GM18519 (cell line): ENCODE results near the gene AMPD3.

ENCODE experiments used
- ATAC-seq: cut with Tn5 transposase; IDR thresholded peaks from one replicate; pipeline ENCODE4 v1.9.1; 2021; ENCODE audit warnings: mild to moderate bottlenecking, moderate library complexity; ENCODE audit not compliant: unreplicated experiment, low FRiP score

Gene AMPD3

GRCh38 chr11:10486161-10486840, 31.2 kb downstream of the AMPD3 start:
- ATAC-seq = no peak

- ATAC-seq = no peak
These were observed 32.1 kb downstream of the AMPD3 start for GRCh38 chr11:10487002-10487647.

DNA sequence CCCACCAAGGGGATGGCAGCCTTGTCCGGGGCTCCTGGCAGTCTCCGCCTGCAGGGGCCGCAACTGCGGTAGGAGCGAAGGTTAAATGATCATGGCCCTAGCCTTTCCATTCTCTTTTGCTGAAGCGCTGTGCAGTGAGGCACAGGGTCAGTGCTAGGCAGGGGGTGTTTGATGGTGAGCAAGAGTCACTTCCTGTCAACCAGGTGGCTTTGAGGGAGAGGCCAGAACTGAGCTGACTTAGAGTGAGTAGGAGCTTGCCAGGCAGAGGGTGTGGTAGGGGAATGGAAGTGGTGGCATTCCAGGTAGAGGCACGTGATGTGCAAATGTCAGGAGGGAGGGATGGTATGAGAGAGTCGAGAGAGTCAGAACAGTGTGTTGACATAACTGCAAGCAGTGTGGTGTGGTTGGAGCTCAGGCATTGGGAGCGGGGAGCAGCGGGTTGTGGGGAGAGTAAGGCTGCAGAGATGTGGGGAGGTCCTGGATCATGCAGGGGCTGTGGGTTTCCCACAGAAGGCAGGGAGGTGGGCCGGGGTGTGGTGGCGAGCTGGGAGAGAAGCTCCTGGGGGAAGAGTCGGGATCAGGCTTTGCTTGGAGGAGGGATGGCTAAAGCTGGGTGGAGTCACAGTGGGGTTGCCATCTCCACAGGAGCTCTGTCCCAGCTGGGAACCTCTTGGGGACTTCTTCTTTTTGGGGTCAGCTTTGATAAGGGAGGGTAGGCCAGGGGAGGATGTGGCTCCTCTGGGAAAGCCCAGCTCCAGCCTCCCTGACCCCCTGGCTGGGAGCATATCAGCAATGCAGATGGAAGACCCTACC, 33.3 kb downstream of the AMPD3 start:
- no peak for ATAC-seq

- ATAC-seq = peak; percentile 48
These were observed 34.0 kb downstream of the AMPD3 start for GRCh38 chr11:10488934-10489691.

- ATAC-seq = no peak
These were observed 35.0 kb downstream of the AMPD3 start for GRCh38 chr11:10490032-10490397.

DNA sequence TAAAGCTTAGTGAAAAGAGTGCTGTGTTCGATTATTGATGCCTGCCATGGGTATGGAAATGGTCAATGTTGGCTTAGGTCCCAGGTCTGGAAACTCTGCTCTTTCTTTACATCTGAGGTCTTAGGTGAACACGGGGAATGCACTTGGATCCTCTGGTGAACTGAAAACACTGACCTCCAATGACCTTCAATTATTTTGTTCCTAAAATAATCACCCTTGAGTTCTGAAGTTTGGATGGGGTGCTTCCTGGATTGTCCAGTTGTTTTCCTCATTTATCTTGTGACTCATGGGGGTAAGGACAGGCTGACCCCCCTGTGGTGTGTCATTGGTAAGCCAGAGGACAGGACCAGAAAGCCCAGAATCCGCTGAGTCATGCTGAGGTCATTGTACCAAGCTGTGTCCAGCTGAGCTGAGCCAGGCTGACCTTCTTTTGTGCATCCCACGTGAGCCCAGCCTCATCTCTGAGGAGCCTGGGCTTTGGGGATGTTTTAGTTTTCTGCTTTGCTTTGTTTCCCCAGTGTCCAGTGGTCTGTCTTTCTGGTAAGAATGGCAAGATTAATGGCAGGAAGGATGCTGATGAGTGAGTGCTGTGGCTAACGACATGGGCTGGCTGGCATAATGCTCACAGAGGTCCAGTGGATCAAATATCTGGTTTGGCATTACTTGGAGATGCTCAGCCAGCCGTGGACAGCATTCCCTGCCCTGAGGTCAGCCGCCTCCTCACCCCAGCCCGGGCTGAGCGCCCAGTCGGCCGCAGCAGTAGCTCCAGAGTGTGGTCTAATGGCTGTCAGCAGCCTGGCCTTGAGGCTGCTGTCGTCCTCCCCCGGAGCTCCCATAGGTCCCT, 35.6 kb downstream of the AMPD3 start:
- no peak for ATAC-seq

DNA sequence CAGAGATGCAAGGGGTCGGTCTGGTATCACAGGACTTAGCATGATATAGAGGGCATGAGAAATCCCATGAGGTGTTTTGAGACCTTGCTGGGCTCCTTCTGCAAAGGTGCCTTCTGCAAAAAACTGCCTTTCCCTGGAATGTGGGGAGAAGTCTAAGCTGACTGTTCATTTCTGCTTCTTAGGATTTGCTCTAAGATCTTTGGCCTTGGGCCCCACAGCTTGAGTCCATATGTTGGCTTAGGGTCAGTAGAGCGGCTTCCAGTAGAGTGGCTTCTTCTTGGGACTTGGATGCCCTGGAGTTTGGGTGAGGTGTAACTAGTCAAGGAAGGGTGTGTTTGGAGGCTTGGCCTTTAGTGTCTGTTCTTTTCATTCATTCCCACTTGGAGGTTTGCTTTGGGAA, 37.0 kb downstream of the AMPD3 start:
- no peak for ATAC-seq

DNA sequence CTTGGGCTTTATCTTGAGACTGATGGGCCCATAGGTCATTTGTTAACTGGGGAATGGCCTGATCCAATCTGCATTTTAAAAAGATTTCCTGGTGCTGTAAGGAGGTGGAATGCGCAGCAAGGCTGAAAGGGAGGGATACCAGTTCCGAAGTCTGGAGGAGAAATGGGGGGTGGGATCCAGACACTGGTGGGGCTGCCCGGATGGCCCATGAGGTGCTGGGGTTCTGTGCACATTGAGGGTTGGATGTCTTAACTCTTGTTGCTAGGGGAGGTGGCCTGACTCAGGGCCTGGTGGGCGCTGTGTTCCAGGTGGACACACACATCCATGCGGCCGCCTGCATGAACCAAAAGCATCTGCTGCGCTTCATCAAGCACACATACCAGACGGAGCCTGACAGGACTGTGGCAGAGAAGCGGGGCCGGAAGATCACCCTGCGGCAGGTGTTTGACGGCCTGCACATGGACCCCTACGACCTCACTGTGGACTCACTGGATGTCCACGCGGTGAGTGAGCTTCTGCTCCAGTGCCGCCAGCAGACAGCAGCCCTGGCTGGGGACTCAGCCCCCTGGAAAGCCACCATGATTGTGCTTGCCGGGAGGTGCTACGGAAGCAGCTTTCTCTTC, 38.1 kb downstream of the AMPD3 start:
- no peak for ATAC-seq

DNA sequence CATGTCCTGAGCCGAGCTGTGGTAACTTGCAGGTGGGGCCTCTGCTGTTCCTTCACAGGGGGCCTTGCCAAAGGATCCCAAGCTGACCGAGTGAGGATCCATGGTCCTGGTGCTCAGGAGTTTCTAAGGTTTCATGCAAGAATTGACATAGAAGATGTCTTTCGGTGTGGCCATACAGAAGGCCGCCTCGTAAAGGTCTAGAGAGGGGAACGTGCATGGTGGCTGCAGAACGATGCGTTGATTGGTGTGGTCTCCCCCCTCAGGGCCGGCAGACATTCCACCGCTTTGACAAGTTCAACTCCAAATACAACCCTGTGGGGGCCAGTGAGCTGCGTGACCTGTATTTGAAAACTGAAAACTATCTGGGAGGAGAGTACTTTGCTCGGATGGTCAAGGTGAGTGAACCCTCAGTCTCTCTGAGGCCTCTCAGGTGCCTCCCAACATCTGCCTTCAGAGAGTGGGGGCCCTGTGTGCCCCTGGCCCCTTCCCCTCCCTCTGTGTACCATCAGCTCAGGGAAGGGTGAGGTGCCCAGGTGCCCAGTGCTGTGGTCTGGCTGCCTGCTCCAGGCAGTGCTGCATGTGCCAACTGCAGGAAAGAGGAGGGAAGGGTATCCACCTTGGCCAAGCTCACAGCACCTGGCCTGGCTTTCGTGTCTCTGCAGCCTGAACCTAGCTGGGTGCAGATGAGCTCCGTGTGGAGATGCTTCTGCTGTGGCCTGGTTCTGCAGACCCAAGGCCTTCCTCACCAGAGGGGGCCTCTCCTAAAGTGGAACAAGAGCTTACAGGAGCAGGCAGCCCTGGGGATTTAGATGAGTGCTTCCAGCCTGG, 39.8 kb downstream of the AMPD3 start:
- ATAC-seq = no peak

DNA sequence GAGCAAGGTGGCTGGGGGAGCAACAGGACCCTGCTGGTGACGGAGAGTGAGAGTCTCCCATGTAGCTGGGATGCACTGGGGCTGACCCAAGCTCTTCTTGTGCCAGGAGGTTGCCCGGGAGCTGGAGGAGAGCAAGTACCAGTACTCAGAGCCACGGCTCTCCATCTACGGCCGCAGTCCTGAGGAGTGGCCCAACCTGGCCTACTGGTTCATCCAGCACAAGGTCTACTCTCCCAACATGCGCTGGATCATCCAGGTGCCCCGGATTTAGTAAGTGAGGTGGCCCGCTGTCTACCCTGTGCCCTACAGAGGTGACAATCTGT, 40.4 kb downstream of the AMPD3 start:
- no peak for ATAC-seq

DNA sequence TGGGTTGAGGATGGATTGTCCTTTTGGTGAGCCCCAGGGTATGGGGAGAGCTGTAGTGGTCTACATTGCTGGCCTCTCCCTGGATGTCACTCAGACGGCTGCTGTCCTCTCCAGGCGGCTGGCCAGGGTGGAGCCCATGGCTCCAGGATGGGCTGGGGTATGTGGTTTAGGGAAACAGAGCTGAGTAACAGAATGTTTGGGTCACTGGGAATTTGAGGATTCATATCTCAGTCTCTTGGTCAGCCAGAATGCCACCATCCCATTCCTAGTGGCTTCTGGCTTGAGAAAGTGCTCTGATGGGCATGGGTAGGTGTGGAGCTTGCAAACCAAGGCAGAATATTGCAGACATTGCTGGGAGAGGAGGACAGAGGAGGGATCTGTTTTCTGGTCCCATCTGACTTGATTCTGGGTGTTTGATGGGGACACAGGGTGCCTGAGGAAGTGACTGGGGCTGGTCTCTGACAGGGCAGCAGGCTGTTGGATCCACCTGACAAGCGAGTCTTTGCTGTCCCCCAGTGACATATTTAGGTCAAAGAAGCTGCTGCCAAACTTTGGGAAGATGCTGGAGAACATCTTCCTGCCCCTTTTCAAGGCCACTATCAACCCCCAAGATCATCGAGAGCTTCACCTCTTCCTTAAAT, 41.4 kb downstream of the AMPD3 start:
- no peak for ATAC-seq

DNA sequence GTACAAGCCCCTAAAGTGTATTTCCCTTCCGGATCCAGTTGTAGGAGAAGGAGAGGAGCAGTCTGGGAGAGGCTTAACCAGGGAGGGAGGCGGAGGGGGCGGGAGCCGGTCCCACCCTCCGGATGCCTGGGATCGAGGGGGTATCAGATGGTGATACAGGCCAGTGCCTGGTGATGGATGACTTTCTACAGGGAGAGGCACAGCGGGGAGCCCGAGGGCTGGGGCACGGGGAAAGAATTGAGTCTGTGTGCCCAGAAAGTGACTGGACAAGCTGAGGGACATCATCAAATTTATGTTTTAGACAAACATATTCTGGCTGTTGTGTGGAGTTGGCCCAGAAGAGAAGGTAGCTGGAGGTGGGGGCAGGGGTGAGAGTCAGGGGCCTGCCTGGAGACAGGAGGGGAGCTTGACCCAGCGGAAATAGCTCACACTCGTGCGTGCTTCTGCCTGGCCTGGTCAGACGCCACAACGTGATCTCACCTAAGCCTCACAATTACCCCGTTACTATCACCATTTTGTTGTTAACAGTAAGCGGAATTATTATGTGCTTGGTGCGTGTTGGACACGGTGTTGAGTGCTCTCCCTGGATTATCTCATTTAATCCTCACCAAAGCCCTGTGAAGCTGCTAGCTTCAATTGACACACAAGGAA, 42.4 kb downstream of the AMPD3 start:
- no peak for ATAC-seq

DNA sequence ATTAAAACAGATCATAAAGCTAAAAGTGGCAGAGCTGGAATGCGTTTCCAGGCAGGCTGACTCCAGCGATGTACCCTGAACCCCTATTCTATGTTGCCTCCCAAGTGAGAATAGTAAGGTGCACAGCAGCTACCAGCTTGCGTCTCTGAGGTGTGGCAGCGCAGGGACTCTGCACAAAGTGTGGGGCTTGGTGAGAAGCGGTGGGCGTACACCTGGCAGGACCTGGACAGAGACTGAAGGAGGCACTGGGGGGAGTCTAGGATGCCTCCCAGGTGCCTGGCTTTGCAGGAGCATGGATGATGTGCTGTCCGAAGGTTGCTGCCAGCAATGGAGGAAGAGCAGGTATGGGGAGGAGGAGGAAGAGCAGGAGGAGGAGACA, 42.9 kb downstream of the AMPD3 start:
- no peak for ATAC-seq

GRCh38 chr11:10498426-10499250, 43.6 kb downstream of the AMPD3 start:
- ATAC-seq = no peak

DNA sequence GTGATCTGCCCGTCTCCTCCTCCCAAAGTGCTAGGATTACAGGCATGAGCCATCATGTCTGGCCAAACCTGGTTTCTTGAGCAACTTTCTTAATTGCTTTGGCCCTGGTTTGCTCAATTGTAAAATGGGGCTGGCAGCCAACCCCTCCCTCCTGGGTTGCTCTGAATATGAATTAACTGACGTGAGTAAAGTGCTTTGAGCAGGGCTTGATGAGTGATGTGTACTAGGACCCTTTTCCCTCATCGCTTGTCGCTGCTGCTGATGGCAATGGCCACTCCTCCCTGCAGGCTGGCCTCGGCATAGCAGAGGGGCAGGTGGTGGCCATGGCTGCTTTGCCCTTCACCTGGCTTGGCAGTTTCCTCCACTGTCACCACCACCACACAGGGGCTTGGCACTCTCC, 44.4 kb downstream of the AMPD3 start:
- ATAC-seq = no peak

DNA sequence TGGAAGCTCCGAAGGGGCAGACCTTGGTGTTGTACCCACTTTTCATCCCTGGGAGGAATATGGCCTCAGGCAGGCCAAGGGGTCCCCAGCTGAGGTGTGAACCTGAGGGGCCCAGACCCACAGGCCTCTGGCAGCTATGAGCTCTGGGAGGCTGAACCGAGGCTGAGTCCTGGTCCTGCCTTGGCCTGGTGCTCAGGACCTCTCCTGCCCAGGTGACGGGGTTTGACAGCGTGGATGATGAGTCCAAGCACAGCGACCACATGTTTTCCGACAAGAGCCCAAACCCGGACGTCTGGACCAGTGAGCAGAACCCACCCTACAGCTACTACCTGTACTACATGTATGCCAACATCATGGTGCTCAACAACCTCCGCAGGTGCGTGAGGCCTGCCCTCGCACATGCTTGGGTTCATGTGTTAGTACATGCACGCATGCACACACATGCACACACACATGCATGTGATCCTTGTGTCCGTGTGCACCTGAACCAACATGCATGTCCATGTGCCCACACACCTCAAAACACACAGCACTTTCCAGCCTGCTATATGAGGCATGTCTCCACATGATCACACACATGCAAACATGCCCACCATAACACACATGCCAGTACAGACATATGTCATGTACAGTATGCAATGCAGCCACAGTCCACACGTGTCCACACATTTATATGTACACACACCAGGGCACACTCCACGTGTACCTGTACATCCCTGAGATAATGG, 45.0 kb downstream of the AMPD3 start:
- ATAC-seq = no peak
